Uterus (tissue), 4 donors: Measurements from ENCODE around the gene C19orf73. TPM values are rescaled to one million over a fixed set of nuclear protein-coding genes. Genes with fewer than 3 reads are reported as not detected.
A peak's percentile ranks its signal among the peaks of the same experiment; 100 is the strongest.
"Not testable (repeated sequence)": the region's sequence is repeated elsewhere in the genome, so short reads cannot be mapped to it uniquely, and the experiment has no call there.

Experiments
- DNase-seq, 2 donors: peaks; one replicate each; pipeline ENCODE4 v3.0.0-alpha.2; 2019 to 2020
- H3K27ac ChIP-seq, 2 donors: fragments of 200-600 bp; sonication (generic); 1 replicate in 1 of 2; 2 replicates in 1 of 2; pipeline ENCODE4 v1.5.1; 2016 to 2018
- H3K27me3 ChIP-seq, 2 donors: fragments of 200-600 bp; sonication (generic); one replicate each; pipeline ENCODE4 v1.5.1; 2018 to 2019; ENCODE audit warnings: control low read depth in 1 of 2
- H3K36me3 ChIP-seq, 2 donors: fragments of 200-600 bp; sonication (generic); one replicate each; pipeline ENCODE4 v1.5.1; 2019; ENCODE audit warnings: control low read depth in 1 of 2
- H3K4me1 ChIP-seq, 2 donors: fragments of 200-600 bp; sonication (generic); one replicate each; pipeline ENCODE4 v1.5.1; 2018 to 2019; ENCODE audit warnings: control low read depth in 1 of 2
- H3K4me3 ChIP-seq, 2 donors: fragments of 200-600 bp; sonication (generic); 1 replicate in 1 of 2; 2 replicates in 1 of 2; pipeline ENCODE4 v1.5.1; 2018 to 2019; ENCODE audit warnings: mild to moderate bottlenecking in 1 of 2
- H3K9me3 ChIP-seq, 2 donors: fragments of 200-600 bp; sonication (generic); one replicate each; pipeline ENCODE4 v1.5.1; 2019; ENCODE audit warnings: control low read depth in 1 of 2
- POLR2A ChIP-seq, 2 donors: fragments of 450-650 bp; IDR thresholded peaks; one replicate each; pipeline ENCODE4 v1.6.1; 2016; ENCODE audit warnings: antibody characterized with exemption in 2 of 2, mild to moderate bottlenecking in 1 of 2, moderate library complexity in 1 of 2
- intact Hi-C: fragments of 100-400 bp; cut with DNase I; formaldehyde crosslinking; loops from one replicate; pipeline ENCODE4 v1.15.1; 2023; ENCODE audit warnings: low total_unique reads
- total RNA-seq, 4 donors: library from RNA; depleted of rRNA in 3 of 4; stranded (reverse); fragments of >200 nt in 3 of 4; gene quantifications; one replicate each; pipeline versions ENCODE4 v1.1.0 to v1.2.4, GENCODE V29; 2014 to 2023
- TF ChIP-seq, protein P1 (sequence below), 4 experiments: fragments of 200-600 bp in 2 of 4; fragments of 450-650 bp in 2 of 4; sonication (generic) in 2 of 4; IDR thresholded peaks; one replicate each; pipeline ENCODE4 v1.5.1; 2016 to 2019; ENCODE audit warnings: antibody characterized with exemption in 4 of 4, mild to moderate bottlenecking in 2 of 4, moderate library complexity in 1 of 4
- donor health status: DM: yes; HTN: yes; CAD: no.

C19orf73 gene
- total RNA-seq, 4 donors from 2014 or later = not detected

DNA sequence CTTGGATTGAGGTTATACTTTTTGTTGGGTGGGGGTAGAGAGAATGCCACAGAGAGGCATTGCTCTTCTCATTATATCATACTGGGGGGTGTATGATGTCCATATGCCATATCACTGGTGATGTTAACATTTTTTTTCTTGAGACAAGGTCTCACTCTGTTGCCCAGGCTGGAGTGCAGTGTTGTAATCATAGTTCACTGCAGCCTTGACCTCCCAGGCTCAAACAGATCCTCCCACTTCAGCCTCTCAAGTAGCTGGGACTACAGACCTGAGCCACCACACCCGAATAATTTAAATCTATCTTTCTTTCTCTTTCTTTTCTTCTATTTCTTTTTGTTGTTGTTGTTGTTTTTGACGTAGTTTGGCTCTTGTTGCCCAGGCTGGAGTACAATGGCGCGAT is 38.6 kb downstream of the C19orf73 start:
- H3K27ac ChIP-seq = no peak overlapping the region
- H3K36me3 ChIP-seq = no peaks in the 10 kb centered on the region
- no peaks in the 10 kb centered on the region for H3K27me3 ChIP-seq
- intact Hi-C loops = no loop called here
- no peaks in the 10 kb centered on the region for H3K4me1 ChIP-seq
- no peak overlapping the region for H3K4me3 ChIP-seq
- DNase-seq = no peak
- TF ChIP-seq POLR2A (IDR thresholded peaks at IDR 0.05) = no peak
- TF ChIP-seq, protein P1, sequence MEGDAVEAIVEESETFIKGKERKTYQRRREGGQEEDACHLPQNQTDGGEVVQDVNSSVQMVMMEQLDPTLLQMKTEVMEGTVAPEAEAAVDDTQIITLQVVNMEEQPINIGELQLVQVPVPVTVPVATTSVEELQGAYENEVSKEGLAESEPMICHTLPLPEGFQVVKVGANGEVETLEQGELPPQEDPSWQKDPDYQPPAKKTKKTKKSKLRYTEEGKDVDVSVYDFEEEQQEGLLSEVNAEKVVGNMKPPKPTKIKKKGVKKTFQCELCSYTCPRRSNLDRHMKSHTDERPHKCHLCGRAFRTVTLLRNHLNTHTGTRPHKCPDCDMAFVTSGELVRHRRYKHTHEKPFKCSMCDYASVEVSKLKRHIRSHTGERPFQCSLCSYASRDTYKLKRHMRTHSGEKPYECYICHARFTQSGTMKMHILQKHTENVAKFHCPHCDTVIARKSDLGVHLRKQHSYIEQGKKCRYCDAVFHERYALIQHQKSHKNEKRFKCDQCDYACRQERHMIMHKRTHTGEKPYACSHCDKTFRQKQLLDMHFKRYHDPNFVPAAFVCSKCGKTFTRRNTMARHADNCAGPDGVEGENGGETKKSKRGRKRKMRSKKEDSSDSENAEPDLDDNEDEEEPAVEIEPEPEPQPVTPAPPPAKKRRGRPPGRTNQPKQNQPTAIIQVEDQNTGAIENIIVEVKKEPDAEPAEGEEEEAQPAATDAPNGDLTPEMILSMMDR (IDR thresholded peaks at IDR 0.05) = no peak
- no peaks in the 10 kb centered on the region for H3K9me3 ChIP-seq

DNA sequence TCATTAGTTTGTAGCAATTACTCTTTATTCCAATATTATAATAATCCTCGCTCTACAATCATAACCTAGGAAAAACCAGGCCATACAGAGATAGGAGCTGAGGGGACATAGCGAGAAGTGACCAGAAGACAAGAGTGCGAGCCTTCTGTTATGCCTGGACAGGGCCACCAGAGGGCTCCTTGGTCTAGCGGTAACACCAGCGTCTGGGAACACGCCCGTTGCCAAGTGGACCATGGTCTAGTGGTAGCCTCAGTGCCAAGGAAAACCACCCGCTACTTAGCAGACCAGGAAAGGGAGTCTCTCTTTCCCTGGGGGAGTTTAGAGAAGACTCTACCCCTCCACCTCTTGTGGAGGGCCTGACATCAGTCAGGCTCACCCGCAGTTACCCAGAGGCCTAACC is 44.1 kb downstream of the C19orf73 start:
- H3K27ac ChIP-seq, H3K36me3 ChIP-seq, H3K4me1 ChIP-seq, H3K9me3 ChIP-seq, intact Hi-C loops, H3K4me3 ChIP-seq: not testable (repeated sequence)
- TF ChIP-seq, protein P1 (IDR thresholded peaks at IDR 0.05) = peak; percentile 46 to 74 (median 70)
- peaks cover 14 to 26% of the 10 kb centered on the region in 2 donors for H3K27me3 ChIP-seq
- peak; percentile 57 to 59 for DNase-seq

DNA sequence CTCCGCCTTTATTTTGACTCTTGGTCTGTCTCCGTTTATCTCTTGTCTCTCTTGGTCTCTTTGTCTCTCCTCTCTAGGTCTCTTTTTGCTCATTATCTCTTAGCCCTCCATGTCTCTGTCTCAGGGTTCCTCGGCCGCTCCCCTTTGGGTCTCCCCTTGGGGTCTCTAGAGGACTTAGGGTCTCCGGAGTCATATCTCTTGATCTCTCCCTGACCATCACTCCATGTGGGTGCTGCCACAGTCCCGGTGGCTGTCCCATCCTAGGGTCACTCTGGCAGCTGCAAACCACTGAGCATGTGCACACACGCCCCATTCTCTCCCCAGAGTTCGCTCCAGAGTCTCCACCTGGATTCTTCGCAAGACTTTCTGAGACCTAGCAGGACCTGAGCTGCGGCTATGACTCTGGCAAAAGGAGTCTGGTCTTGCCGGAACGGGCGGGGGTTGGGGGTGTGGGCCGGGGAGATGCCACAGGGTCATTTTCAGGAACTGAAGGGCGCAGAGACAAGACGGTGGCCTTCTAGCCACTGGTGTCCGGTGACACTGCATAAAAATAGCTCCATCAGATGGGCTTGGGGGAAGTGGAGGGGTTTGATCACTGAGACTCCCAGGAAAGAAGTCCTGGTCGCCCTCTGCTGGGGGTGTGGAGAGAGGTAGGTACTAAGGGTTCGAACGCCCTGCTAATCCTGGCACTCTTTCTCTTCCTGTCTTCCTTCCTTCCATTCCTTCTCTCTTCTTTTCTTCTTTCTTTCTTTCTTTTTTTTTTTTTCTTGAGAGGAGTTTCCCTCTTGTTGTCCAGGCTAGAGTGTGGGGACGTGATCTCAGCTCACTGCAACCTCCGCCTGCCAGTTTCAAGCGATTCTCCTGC is 45.2 kb downstream of the C19orf73 start:
- Histone ChIP-seq H3K27ac (no peak overlapping the region), H3K36me3 (no peaks in the 10 kb centered on the region), H3K4me3 (no peak overlapping the region), H3K9me3 (no peaks in the 10 kb centered on the region), H3K4me1 (peaks cover 0 to 10% of the 10 kb centered on the region in 2 donors), H3K27me3 (peaks cover 14 to 26% of the 10 kb centered on the region in 2 donors)
- intact Hi-C loops = no loop called here
- TF ChIP-seq POLR2A (IDR thresholded peaks at IDR 0.05) = no peak
- TF ChIP-seq, protein P1 (IDR thresholded peaks at IDR 0.05) = no peak
- no peak for DNase-seq

DNA sequence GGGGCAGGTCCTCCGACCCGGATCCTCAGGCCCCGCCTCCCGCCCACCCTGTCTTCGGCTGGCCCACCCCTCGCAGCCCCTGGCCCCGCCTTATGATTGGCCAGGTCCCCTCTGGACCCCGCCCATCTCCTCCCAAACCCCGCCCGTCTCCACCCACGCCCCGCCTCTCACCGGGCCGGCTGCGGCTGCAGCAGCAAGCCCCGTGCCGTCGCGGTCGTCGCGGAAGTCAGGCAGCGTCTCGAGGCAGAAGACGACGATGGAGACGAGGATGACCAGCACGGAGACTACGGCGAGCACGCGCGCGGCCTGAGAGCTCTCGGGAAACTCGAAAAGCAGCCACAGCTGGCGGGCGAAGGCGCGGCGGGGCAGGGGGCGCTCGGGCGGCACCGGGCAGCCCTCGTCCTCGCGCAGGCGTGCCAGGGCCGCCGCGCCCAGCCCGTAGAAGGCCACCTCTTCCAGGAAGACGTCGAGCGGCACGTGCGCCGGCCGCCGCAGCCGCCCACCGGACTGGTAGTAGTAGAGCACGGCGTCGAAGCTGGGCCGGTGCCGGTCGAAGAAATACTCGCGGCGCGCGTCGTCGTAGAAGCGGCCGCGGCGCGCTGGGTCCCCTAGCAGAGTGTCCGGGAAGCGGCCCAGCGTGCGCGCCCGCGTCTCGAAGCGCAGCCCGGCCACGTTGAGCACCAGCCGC is 46.9 kb downstream of the C19orf73 start:
- H3K9me3 ChIP-seq = no peaks in the 10 kb centered on the region
- intact Hi-C loops = no loop called here
- TF ChIP-seq POLR2A (IDR thresholded peaks at IDR 0.05) = no peak
- TF ChIP-seq, protein P1 (IDR thresholded peaks at IDR 0.05) = no peak
- H3K27ac ChIP-seq = no peak overlapping the region
- no peak for DNase-seq
- H3K4me3 ChIP-seq = no peak overlapping the region
- peaks cover 0 to 10% of the 10 kb centered on the region in 2 donors for H3K4me1 ChIP-seq
- peaks cover 14 to 26% of the 10 kb centered on the region in 2 donors for H3K27me3 ChIP-seq
- H3K36me3 ChIP-seq = no peaks in the 10 kb centered on the region

DNA sequence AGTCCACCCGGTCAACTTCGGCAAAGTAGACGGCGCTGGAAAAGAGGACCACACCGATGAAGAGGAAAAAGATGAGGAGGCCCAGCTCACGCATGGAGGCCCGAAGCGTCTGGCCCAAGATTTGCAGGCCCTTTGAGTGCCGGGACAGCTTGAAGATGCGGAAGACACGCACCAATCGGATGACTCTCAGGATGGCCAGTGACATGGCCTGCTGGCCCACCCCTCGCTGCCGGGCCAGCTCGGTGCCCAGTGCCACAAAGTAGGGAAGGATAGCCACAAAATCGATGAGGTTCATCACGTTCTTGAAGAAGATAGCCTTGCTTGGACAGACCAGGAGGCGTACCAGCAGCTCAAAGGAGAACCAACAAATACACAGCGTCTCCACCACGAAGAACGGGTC is 48.5 kb downstream of the C19orf73 start:
- DNase-seq = no peak
- Histone ChIP-seq H3K9me3 (no peaks in the 10 kb centered on the region), H3K36me3 (no peaks in the 10 kb centered on the region), H3K4me1 (peaks cover 0 to 10% of the 10 kb centered on the region in 2 donors), H3K27ac (no peak overlapping the region), H3K27me3 (peaks cover 14 to 26% of the 10 kb centered on the region in 2 donors), H3K4me3 (no peak overlapping the region)
- intact Hi-C loops = no loop called here
- no peak for TF ChIP-seq POLR2A (IDR thresholded peaks at IDR 0.05)
- TF ChIP-seq, protein P1 (IDR thresholded peaks at IDR 0.05) = no peak
